SK-N-SH (cell line): ENCODE results near the gene GRM8. TPM values are rescaled to one million over a fixed set of nuclear protein-coding genes. Genes with fewer than 3 reads are reported as not detected.

ENCODE experiments used
- CTCF ChIA-PET: fragments of 300-600, 350-600 bp; formaldehyde crosslinking; extraction: SDS; loops from one replicate; lab custom pipeline; 2021; lab: Yijun Ruan, JAX
- POLR2A ChIA-PET: fragments of 350-600 bp; sonication (Branson Sonifier 250); formaldehyde crosslinking; extraction: SDS; loops from one replicate; lab custom pipeline; 2020; ENCODE audit warnings: antibody characterized with exemption, inconsistent platforms; lab: Yijun Ruan, JAX
- DNase-seq: peaks from one replicate; pipeline ENCODE4 v3.0.0; 2012
- H2AFZ ChIP-seq: fragments of 200-600 bp; sonication (generic); 2 replicates; pipeline ENCODE4 v1.8.1; 2016; ENCODE audit warnings: antibody characterized with exemption, mild to moderate bottlenecking, low read depth
- H3F3A ChIP-seq: fragments of 200-600 bp; sonication (generic); replicated peaks from 2 replicates; pipeline ENCODE3; 2016; ENCODE audit warnings: antibody characterized with exemption, mild to moderate bottlenecking; ENCODE audit not compliant: insufficient read depth
- H3K27ac ChIP-seq, 2 experiments: fragments of 200-500 bp in 1 of 2; fragments of 200-600 bp in 1 of 2; sonication (Bioruptor generic) in 1 of 2; sonication (generic), shearing (Covaris generic) in 1 of 2; 2 replicates each; pipeline versions ENCODE4 v1.5.1 to v1.6.1; 2014 to 2016; ENCODE audit warnings: low read depth in 2 of 2, inconsistent platforms in 1 of 2, low read length in 1 of 2, mild to moderate bottlenecking in 1 of 2, mixed read lengths in 1 of 2
- H3K27me3 ChIP-seq: fragments of 200-600 bp; sonication (generic), shearing (Covaris generic); 2 replicates; pipeline ENCODE4 v1.6.1; 2016; ENCODE audit warnings: mixed run types; ENCODE audit not compliant: insufficient read depth
- H3K36me3 ChIP-seq, 2 experiments: fragments of 200-500 bp in 1 of 2; fragments of 200-600 bp in 1 of 2; sonication (Bioruptor generic) in 1 of 2; sonication (generic) in 1 of 2; replicated peaks in 1 of 2; 2 replicates each; pipeline versions ENCODE3 to v1.5.1; 2014 to 2016; ENCODE audit warnings: low read length in 1 of 2, mild to moderate bottlenecking in 1 of 2; ENCODE audit not compliant: insufficient read depth in 2 of 2, control insufficient read depth in 1 of 2
- H3K4me1 ChIP-seq, 2 experiments: fragments of 200-500 bp in 1 of 2; fragments of 200-600 bp in 1 of 2; sonication (Bioruptor generic) in 1 of 2; sonication (generic), shearing (Covaris generic) in 1 of 2; 2 replicates each; pipeline versions ENCODE4 v1.5.1 to v1.6.1; 2014 to 2016; ENCODE audit warnings: low read depth in 1 of 2, low read length in 1 of 2, mixed run types in 1 of 2; ENCODE audit not compliant: insufficient read depth in 2 of 2, control insufficient read depth in 1 of 2
- H3K4me2 ChIP-seq: fragments of 200-600 bp; sonication (generic), shearing (Covaris generic); 2 replicates; pipeline ENCODE4 v1.6.1; 2017; ENCODE audit warnings: mixed run types
- H3K4me3 ChIP-seq, 2 experiments: fragments of 200-500 bp in 1 of 2; fragments of 200-600 bp in 1 of 2; sonication (Bioruptor generic) in 1 of 2; sonication (generic), shearing (Covaris generic) in 1 of 2; 2 replicates each; pipeline versions ENCODE4 v1.5.1 to v1.8.1; 2014 to 2016; ENCODE audit warnings: low read depth in 2 of 2, inconsistent platforms in 1 of 2, low read length in 1 of 2, mild to moderate bottlenecking in 1 of 2, mixed read lengths in 1 of 2, moderate library complexity in 1 of 2
- H3K79me2 ChIP-seq: fragments of 200-600 bp; sonication (generic); 2 replicates; pipeline ENCODE4 v1.8.1; 2017; ENCODE audit warnings: mild to moderate bottlenecking; ENCODE audit not compliant: insufficient read depth
- H3K9ac ChIP-seq: fragments of 200-600 bp; sonication (generic); 2 replicates; pipeline ENCODE4 v1.6.1; 2017; ENCODE audit warnings: mixed run types
- H3K9me2 ChIP-seq: fragments of 200-600 bp; sonication (generic); 2 replicates; pipeline ENCODE4 v1.6.1; 2017; ENCODE audit warnings: mixed run types
- H3K9me3 ChIP-seq: fragments of 200-600 bp; sonication (generic); 2 replicates; pipeline ENCODE4 v1.6.1; 2017; ENCODE audit warnings: mixed run types, mild to moderate bottlenecking, moderate library complexity
- H4K20me1 ChIP-seq: fragments of 200-600 bp; sonication (generic); 2 replicates; pipeline ENCODE4 v1.6.1; 2017; ENCODE audit warnings: mild to moderate bottlenecking, mixed run types; ENCODE audit not compliant: insufficient read depth
- CHD2 ChIP-seq: fragments of 150-350 bp; IDR thresholded peaks from 2 replicates; pipeline ENCODE4 v1.6.1; 2018; ENCODE audit warnings: low read length; ENCODE audit not compliant: partially characterized antibody
- CTCF ChIP-seq: fragments of 200-600 bp; sonication (generic); IDR thresholded peaks from 2 replicates; pipeline ENCODE4 v1.6.1; 2017; ENCODE audit warnings: antibody characterized with exemption, mild to moderate bottlenecking, moderate library complexity
- EZH2phosphoT487 ChIP-seq: fragments of 200-600 bp; sonication (generic); IDR thresholded peaks from 2 replicates; pipeline ENCODE4 v1.6.1; 2017; ENCODE audit warnings: low read depth, mixed run types, mild to moderate bottlenecking, antibody characterized with exemption, moderate library complexity, borderline replicate concordance
- FOSL2 ChIP-seq: IDR thresholded peaks from 2 replicates; pipeline ENCODE4 v1.4.0; 2012; ENCODE audit warnings: low read depth, mild to moderate bottlenecking, moderate library complexity, borderline replicate concordance
- FOXJ3 ChIP-seq: sonication (generic); formaldehyde crosslinking; IDR thresholded peaks from 2 replicates; pipeline ENCODE4 v1.5.1; 2020; ENCODE audit warnings: mild to moderate bottlenecking, missing genetic modification reagents
- FOXM1 ChIP-seq: IDR thresholded peaks from 2 replicates; pipeline ENCODE4 v1.4.0; 2012; ENCODE audit warnings: low read depth, mild to moderate bottlenecking
- JUND ChIP-seq: IDR thresholded peaks from 2 replicates; pipeline ENCODE4 v1.4.0; 2012
- MAX ChIP-seq: IDR thresholded peaks from 2 replicates; pipeline ENCODE4 v1.4.0; 2012; ENCODE audit warnings: low read depth
- NFIC ChIP-seq: IDR thresholded peaks from 2 replicates; pipeline ENCODE4 v1.4.0; 2012; ENCODE audit warnings: borderline replicate concordance
- NRF1 ChIP-seq: IDR thresholded peaks from 2 replicates; pipeline ENCODE4 v1.6.1; 2012; ENCODE audit warnings: low read depth, mild to moderate bottlenecking, low read length
- REST ChIP-seq: IDR thresholded peaks from 2 replicates; pipeline ENCODE4 v1.6.1; 2012; ENCODE audit warnings: mild to moderate bottlenecking, low read depth, low read length, moderate library complexity
- RFX5 ChIP-seq: IDR thresholded peaks from 2 replicates; pipeline ENCODE4 v1.6.1; 2012; ENCODE audit warnings: mild to moderate bottlenecking, improper control_type of control experiment, low read length
- RXRA ChIP-seq: IDR thresholded peaks from 2 replicates; pipeline ENCODE4 v1.4.0; 2012; ENCODE audit warnings: low read depth, mild to moderate bottlenecking, borderline replicate concordance
- SMC3 ChIP-seq: IDR thresholded peaks from 2 replicates; pipeline ENCODE4 v1.6.1; 2012; ENCODE audit warnings: low read depth, low read length, improper control_type of control experiment
- TAF1 ChIP-seq: IDR thresholded peaks from 2 replicates; pipeline ENCODE4 v1.6.1; 2012; ENCODE audit warnings: low read depth, mild to moderate bottlenecking, low read length, moderate library complexity, borderline replicate concordance
- TCF12 ChIP-seq: IDR thresholded peaks from 2 replicates; pipeline ENCODE4 v1.4.0; 2012
- USF1 ChIP-seq: IDR thresholded peaks from 2 replicates; pipeline ENCODE4 v1.4.0; 2012; ENCODE audit warnings: low read depth, borderline replicate concordance
- USF2 ChIP-seq: fragments of 150-350 bp; IDR thresholded peaks from 2 replicates; pipeline ENCODE4 v1.6.1; 2017; ENCODE audit warnings: antibody characterized with exemption, low read length, low read depth, borderline replicate concordance
- YY1 ChIP-seq: IDR thresholded peaks from 2 replicates; pipeline ENCODE4 v1.4.0; 2012; ENCODE audit warnings: low read depth, mild to moderate bottlenecking
- WGBS: methylation state at CpG from one replicate; pipeline ENCODE4 v1.1.6; 2017; ENCODE audit warnings: low lambda C conversion rate; 5-methylcytosine and 5-hydroxymethylcytosine counted together
- polyA plus RNA-seq, 3 experiments: library from polyadenylated mRNA; depleted of rRNA; stranded (reverse); fragments of >200 nt; gene quantifications; 2 replicates each; pipeline ENCODE4 v1.2.3, GENCODE V29; 2012

The GRM8 gene
- polyA plus RNA-seq, 1 of the 3 experiments (the other 2 are of a cell fraction), result 0.10 TPM

- TF ChIP-seq USF2, result no peak
- TF ChIP-seq FOXJ3 (CRISPR knock-in tag), result no peak
- TF ChIP-seq USF1, result no peak
- no peak for TF ChIP-seq CTCF
- TF ChIP-seq RFX5, result no peak
- TF ChIP-seq NRF1, result no peak
- peak; percentile 44 for TF ChIP-seq NFIC
- TF ChIP-seq CHD2, result no peak
- TF ChIP-seq YY1, result no peak
These were observed 678.2 kb downstream of the GRM8 start (continued) for GRCh38 chr7:126574276-126575250.

- 90% methylated on average over 1 of the region's 1 CpG for WGBS
- TF ChIP-seq YY1, result no peak
- no peak for TF ChIP-seq FOSL2
- no peak for TF ChIP-seq CTCF
- no peak for TF ChIP-seq JUND
- TF ChIP-seq REST, result no peak
- TF ChIP-seq RXRA, result no peak
- no peak for TF ChIP-seq FOXM1
- no peak for TF ChIP-seq MAX
- no peak for TF ChIP-seq EZH2phosphoT487
- no peak for TF ChIP-seq SMC3
- no peak for TF ChIP-seq RFX5
- no peak for TF ChIP-seq FOXJ3 (CRISPR knock-in tag)
- TF ChIP-seq TAF1, result no peak
- no peak for TF ChIP-seq TCF12
These were observed 681.9 kb downstream of the GRM8 start for GRCh38 chr7:126570845-126571244.

More at GRCh38 chr7:126570845-126571244, 681.9 kb downstream of the GRM8 start:
- Histone ChIP-seq H3K36me3 (no peaks in the 10 kb centered on the region), H2AFZ (no peak overlapping the region), H3K9me3 (peaks cover 3% of the 10 kb centered on the region; the same call in 1 of the 2 replicates), H3K4me1 (peaks cover 2 to 7% of the 10 kb centered on the region in 2 experiments; a peak in 1 of 4 replicates), H4K20me1 (no peaks in the 10 kb centered on the region), H3F3A (peaks cover 14% of the 10 kb centered on the region), H3K9me2 (no peaks in the 10 kb centered on the region), H3K9ac (no peak overlapping the region), H3K4me2 (no peak overlapping the region), H3K4me3 (no peak overlapping the region), H3K27me3 (no peaks in the 10 kb centered on the region), H3K27ac (no peak overlapping the region), H3K79me2 (no peaks in the 10 kb centered on the region)
- DNase-seq, result no peak
- ChIA-PET POLR2A (no interaction called here), CTCF (interaction anchor here (1.2 kb wide), 1 partner anchor 10 kb away, joined by 3 read pairs; no protein-coding TSS in a partner anchor)
